ENCODE results near the gene ARHGAP26. TPM values are rescaled to one million over a fixed set of nuclear protein-coding genes. Genes with fewer than 3 reads are reported as not detected.

Gene ARHGAP26
- polyA plus RNA-seq, 1 donor from 2014 or later = 0.83 TPM

- Histone ChIP-seq H3K9me3 (ENCODE audit: low read length) (no peaks in the 10 kb centered on the region), H2AFZ (ENCODE audit: low read depth, low read length) (no peak overlapping the region), H3K27ac (ENCODE audit: low read length) (no peak overlapping the region), H3F3A (ENCODE audit: insufficient read depth, low read length, poor library complexity, severe bottlenecking) (no peaks in the 10 kb centered on the region), H3K36me3 (ENCODE audit: insufficient read depth, low read length) (no peaks in the 10 kb centered on the region), H3K79me2 (replicated peaks; ENCODE audit: insufficient read depth, low read length) (no peaks in the 10 kb centered on the region), H3K9me2 (ENCODE audit: insufficient read depth, low read length) (no peaks in the 10 kb centered on the region), H3K4me2 (ENCODE audit: low read length) (no peak overlapping the region), H3K4me3 (ENCODE audit: low read length) (no peak overlapping the region), H3K27me3 (ENCODE audit: insufficient read depth, low read depth, low read length) (no peaks in the 10 kb centered on the region), H3K9ac (ENCODE audit: low read length) (no peak overlapping the region), H4K20me1 (ENCODE audit: insufficient read depth) (no peaks in the 10 kb centered on the region)
- no peak for TF ChIP-seq SMC3 (conservative IDR thresholded peaks at IDR 0.05; ENCODE audit: poor library complexity)
- TF ChIP-seq EP300 (conservative IDR thresholded peaks at IDR 0.05; ENCODE audit: poor library complexity, severe bottlenecking) = no peak
- no peak for TF ChIP-seq TAF1 (IDR thresholded peaks at IDR 0.05; ENCODE audit: low read depth)
- TF ChIP-seq RAD21 (conservative IDR thresholded peaks at IDR 0.05) = no peak
- no peak for TF ChIP-seq EZH2 (IDR thresholded peaks at IDR 0.05; ENCODE audit: borderline replicate concordance, insufficient read depth, low read length, poor library complexity, severe bottlenecking)
- TF ChIP-seq, protein P1, sequence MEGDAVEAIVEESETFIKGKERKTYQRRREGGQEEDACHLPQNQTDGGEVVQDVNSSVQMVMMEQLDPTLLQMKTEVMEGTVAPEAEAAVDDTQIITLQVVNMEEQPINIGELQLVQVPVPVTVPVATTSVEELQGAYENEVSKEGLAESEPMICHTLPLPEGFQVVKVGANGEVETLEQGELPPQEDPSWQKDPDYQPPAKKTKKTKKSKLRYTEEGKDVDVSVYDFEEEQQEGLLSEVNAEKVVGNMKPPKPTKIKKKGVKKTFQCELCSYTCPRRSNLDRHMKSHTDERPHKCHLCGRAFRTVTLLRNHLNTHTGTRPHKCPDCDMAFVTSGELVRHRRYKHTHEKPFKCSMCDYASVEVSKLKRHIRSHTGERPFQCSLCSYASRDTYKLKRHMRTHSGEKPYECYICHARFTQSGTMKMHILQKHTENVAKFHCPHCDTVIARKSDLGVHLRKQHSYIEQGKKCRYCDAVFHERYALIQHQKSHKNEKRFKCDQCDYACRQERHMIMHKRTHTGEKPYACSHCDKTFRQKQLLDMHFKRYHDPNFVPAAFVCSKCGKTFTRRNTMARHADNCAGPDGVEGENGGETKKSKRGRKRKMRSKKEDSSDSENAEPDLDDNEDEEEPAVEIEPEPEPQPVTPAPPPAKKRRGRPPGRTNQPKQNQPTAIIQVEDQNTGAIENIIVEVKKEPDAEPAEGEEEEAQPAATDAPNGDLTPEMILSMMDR (IDR thresholded peaks at IDR 0.05; ENCODE audit: poor library complexity, severe bottlenecking) = no peak
- TF ChIP-seq POLR2AphosphoS5 (IDR thresholded peaks at IDR 0.05) = no peak
- no peak for TF ChIP-seq MXI1 (conservative IDR thresholded peaks at IDR 0.05; ENCODE audit: poor library complexity, severe bottlenecking)
Observed at GRCh38 chr5:142840575-142840974, 70.4 kb downstream of the ARHGAP26 start.

DNA sequence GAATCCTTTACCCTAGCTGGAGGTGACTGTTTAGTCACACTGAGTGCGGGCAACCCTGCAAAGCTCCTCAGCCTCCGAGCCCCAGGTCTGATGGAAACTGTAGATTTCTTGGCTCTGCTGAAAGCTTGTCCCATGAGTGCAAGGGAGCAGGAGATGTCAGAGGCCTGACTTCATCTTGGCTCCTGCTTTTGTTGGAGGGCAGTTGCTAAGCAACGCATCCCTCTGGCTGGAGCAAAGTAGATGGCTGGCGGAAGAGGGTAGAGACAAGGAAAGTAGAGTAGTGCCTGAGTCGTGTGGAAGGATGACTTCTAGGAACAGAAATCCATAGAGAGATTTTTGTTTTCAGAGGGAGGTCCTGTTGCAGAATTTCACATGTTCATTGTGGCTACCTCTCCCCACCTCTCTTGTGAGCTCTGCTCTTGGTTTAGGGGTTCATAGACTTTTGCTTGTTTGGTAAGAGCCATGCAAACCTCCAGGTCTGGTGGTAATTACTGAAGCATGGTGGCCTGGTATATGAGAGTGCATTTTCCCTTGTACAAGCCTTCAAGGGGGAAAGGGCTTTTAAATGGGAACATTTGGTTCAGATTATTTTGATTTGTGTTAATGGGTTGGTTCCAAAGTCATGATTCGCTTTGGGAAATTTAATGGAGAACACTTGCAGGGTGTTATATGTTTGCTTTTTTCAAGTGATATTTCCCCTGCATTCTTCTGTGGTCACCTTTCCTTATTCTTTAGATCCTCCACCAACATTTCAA lies 71.5 kb downstream of the ARHGAP26 start:
- Histone ChIP-seq H3K9me3 (ENCODE audit: low read length) (no peaks in the 10 kb centered on the region), H3K9me2 (ENCODE audit: insufficient read depth, low read length) (no peaks in the 10 kb centered on the region), H2AFZ (ENCODE audit: low read depth, low read length) (no peak overlapping the region), H3K9ac (ENCODE audit: low read length) (no peak overlapping the region), H3K79me2 (replicated peaks; ENCODE audit: insufficient read depth, low read length) (no peaks in the 10 kb centered on the region), H3K4me3 (ENCODE audit: low read length) (peak overlapping the region; percentile 15), H3K27ac (ENCODE audit: low read length) (no peak overlapping the region), H3F3A (ENCODE audit: insufficient read depth, low read length, poor library complexity, severe bottlenecking) (no peaks in the 10 kb centered on the region), H3K36me3 (ENCODE audit: insufficient read depth, low read length) (no peaks in the 10 kb centered on the region), H4K20me1 (ENCODE audit: insufficient read depth) (no peaks in the 10 kb centered on the region), H3K4me2 (ENCODE audit: low read length) (no peak overlapping the region), H3K27me3 (ENCODE audit: insufficient read depth, low read depth, low read length) (no peaks in the 10 kb centered on the region)
- TF ChIP-seq, protein P1 (IDR thresholded peaks at IDR 0.05; ENCODE audit: poor library complexity, severe bottlenecking) = no peak
- TF ChIP-seq SMC3 (conservative IDR thresholded peaks at IDR 0.05; ENCODE audit: poor library complexity) = peak; percentile 12
